PC-3 (cell line): ENCODE results near the gene PTGS2.

Experiments
- EZH2 ChIP-seq: fragments of 300-600 bp; sonication (generic); IDR thresholded peaks from one replicate; pipeline ENCODE4 v1.6.1; 2017; ENCODE audit warnings: antibody characterized with exemption, mild to moderate bottlenecking, low read length; ENCODE audit not compliant: unreplicated experiment
- TF ChIP-seq, protein P1 (sequence below): fragments of 300-600 bp; sonication (generic); conservative IDR thresholded peaks from 2 replicates; pipeline ENCODE4 v1.5.1; 2017; ENCODE audit warnings: antibody characterized with exemption, low read depth, mild to moderate bottlenecking, low read length

DNA sequence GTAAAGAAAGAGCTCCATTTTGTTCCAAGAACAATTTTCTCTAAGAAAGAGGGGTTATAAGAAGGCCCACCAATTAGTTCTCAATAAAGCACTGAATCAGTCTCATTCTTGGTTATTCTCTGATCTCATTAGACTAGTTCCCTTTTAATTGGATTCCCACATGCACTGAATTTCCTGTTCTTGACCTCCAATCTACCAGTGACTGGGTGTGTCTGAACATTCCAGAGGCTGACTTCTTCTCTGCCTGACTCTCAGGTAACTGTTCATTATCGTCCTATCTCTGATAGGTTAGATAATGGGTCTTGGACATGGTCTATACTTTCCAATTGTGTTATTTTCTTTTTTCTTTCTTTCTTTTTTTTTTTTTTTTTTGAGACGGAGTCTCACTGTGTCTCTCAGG lies 22.7 kb downstream of the PTGS2 start:
- TF ChIP-seq, protein P1, sequence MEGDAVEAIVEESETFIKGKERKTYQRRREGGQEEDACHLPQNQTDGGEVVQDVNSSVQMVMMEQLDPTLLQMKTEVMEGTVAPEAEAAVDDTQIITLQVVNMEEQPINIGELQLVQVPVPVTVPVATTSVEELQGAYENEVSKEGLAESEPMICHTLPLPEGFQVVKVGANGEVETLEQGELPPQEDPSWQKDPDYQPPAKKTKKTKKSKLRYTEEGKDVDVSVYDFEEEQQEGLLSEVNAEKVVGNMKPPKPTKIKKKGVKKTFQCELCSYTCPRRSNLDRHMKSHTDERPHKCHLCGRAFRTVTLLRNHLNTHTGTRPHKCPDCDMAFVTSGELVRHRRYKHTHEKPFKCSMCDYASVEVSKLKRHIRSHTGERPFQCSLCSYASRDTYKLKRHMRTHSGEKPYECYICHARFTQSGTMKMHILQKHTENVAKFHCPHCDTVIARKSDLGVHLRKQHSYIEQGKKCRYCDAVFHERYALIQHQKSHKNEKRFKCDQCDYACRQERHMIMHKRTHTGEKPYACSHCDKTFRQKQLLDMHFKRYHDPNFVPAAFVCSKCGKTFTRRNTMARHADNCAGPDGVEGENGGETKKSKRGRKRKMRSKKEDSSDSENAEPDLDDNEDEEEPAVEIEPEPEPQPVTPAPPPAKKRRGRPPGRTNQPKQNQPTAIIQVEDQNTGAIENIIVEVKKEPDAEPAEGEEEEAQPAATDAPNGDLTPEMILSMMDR, result no peak
- TF ChIP-seq EZH2, result no peak
